Measurements from ENCODE around the gene IQCE. TPM values are rescaled to one million over a fixed set of nuclear protein-coding genes. Genes with fewer than 3 reads are reported as not detected.
"Not testable (repeated sequence)": the region's sequence is repeated elsewhere in the genome, so short reads cannot be mapped to it uniquely, and the experiment has no call there.

Gene IQCE
- total and polyA plus RNA-seq, 9 donors = 4.4 to 19.2 (median 13.3) TPM

- no peak overlapping the region for H3K4me3 ChIP-seq
- H3K4me1 ChIP-seq (ENCODE audit: insufficient read depth) = no peaks in the 10 kb centered on the region
- WGBS, 3 donors = 83 to 87% (median 84%) methylated on average over 24 of the region's 24 CpGs
- H3K27ac ChIP-seq = no peak overlapping the region
- no peaks in the 10 kb centered on the region for H3K27me3 ChIP-seq
- TF ChIP-seq EP300 (IDR thresholded peaks at IDR 0.05) (no peak), POLR2A (IDR thresholded peaks at IDR 0.05) (no peak), CTCF (IDR thresholded peaks at IDR 0.05) (no peak)
- intact Hi-C loops (cut with DNase I) = no loop called here
- DNase-seq = no peak
- no peaks in the 10 kb centered on the region for H3K36me3 ChIP-seq
- no peaks in the 10 kb centered on the region for H3K9me3 ChIP-seq
These were observed 27.7 kb downstream of the IQCE start for GRCh38 chr7:2586326-2587020.

GRCh38 chr7:2587134-2587533 is 28.4 kb downstream of the IQCE start:
- no peaks in the 10 kb centered on the region for H3K27me3 ChIP-seq
- H3K4me3 ChIP-seq = no peak overlapping the region
- no peaks in the 10 kb centered on the region for H3K36me3 ChIP-seq
- DNase-seq = no peak
- intact Hi-C loops (cut with DNase I) = no loop called here
- no peak overlapping the region for H3K27ac ChIP-seq
- H3K4me1 ChIP-seq (ENCODE audit: insufficient read depth) = no peaks in the 10 kb centered on the region
- TF ChIP-seq CTCF (IDR thresholded peaks at IDR 0.05) = no peak
- TF ChIP-seq POLR2A (IDR thresholded peaks at IDR 0.05) = no peak
- no peak for TF ChIP-seq EP300 (IDR thresholded peaks at IDR 0.05)
- no peaks in the 10 kb centered on the region for H3K9me3 ChIP-seq
- WGBS, 3 donors = 74 to 80% (median 77%) methylated on average over 9 of the region's 9 CpGs

- Histone ChIP-seq H3K4me1 (ENCODE audit: insufficient read depth) (no peaks in the 10 kb centered on the region), H3K36me3 (no peaks in the 10 kb centered on the region), H3K27me3 (no peaks in the 10 kb centered on the region), H3K4me3 (no peak overlapping the region), H3K9me3 (no peaks in the 10 kb centered on the region), H3K27ac (no peak overlapping the region)
- TF ChIP-seq CTCF (IDR thresholded peaks at IDR 0.05) = no peak
- no peak for TF ChIP-seq EP300 (IDR thresholded peaks at IDR 0.05)
- no peak for TF ChIP-seq POLR2A (IDR thresholded peaks at IDR 0.05)
- WGBS, 3 donors = 96% methylated on average over 19 to 21 of the region's 21 CpGs
- intact Hi-C loops (cut with DNase I) = no loop called here
- no peak for DNase-seq
These were observed 29.0 kb downstream of the IQCE start for GRCh38 chr7:2587778-2588177.

- H3K4me1 ChIP-seq (ENCODE audit: insufficient read depth) = no peaks in the 10 kb centered on the region
- no peak overlapping the region for H3K27ac ChIP-seq
- intact Hi-C loops (cut with DNase I) = no loop called here
- H3K27me3 ChIP-seq = no peaks in the 10 kb centered on the region
- no peak for TF ChIP-seq CTCF (IDR thresholded peaks at IDR 0.05)
- no peak for TF ChIP-seq EP300 (IDR thresholded peaks at IDR 0.05)
- no peak for TF ChIP-seq POLR2A (IDR thresholded peaks at IDR 0.05)
- DNase-seq = no peak
- H3K9me3 ChIP-seq = no peaks in the 10 kb centered on the region
- H3K4me3 ChIP-seq = no peak overlapping the region
- 89 to 93% (median 92%) methylated on average over 16 of the region's 16 CpGs for WGBS, 3 donors
- no peaks in the 10 kb centered on the region for H3K36me3 ChIP-seq
These were observed 30.6 kb downstream of the IQCE start for GRCh38 chr7:2589341-2589740.

- H3K4me1 ChIP-seq (ENCODE audit: insufficient read depth); H3K36me3 ChIP-seq; DNase-seq; H3K27me3 ChIP-seq; H3K27ac ChIP-seq; H3K9me3 ChIP-seq; H3K4me3 ChIP-seq; intact Hi-C loops (cut with DNase I): not testable (repeated sequence)
- WGBS, 3 donors = 91 to 94% (median 92%) methylated on average over 15 of the region's 15 CpGs
These were observed 31.2 kb downstream of the IQCE start for GRCh38 chr7:2589941-2590340.

Measured in ovary (tissue), 9 donors.